ENCODE data around the gene R3HDM4. TPM values are rescaled to one million over a fixed set of nuclear protein-coding genes. Genes with fewer than 3 reads are reported as not detected.

R3HDM4 gene
- total RNA-seq, 1 donor from 2014 or later, result 35.8 TPM

DNA sequence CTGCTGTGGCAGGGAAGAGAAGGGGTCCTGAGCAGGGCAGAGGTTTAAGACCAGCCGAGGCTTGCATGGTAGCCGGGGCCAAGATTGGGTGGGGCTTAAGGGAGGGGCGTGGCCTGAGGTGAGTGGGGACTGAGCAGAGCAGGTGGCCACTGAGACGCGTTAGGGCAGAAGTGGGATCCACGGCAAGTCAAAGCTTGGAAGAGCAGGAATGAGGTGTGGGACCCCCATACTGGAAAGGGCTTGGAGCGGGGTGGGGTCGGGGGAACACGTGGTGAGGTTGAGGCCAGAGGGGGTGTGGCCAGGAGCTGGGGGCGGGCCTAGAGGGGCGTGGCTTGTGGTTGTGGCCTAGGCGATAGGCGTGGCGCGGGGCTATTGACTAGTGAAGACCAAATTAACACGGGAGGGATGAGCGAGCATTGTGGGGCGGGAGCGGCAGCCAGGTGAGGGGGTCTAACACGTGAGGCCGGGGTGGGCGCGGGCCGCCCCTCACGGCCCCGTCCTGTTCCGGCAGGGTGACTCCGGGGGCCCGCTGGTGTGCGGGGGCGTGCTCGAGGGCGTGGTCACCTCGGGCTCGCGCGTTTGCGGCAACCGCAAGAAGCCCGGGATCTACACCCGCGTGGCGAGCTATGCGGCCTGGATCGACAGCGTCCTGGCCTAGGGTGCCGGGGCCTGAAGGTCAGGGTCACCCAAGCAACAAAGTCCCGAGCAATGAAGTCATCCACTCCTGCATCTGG lies 50.3 kb downstream of the R3HDM4 start:
- Histone ChIP-seq H3K27me3 (ENCODE audit: control insufficient read depth, insufficient read depth, low read length) (no peaks in the 10 kb centered on the region), H3K4me3 (ENCODE audit: low read depth, low read length) (peak overlapping the region; percentile 2), H3K36me3 (ENCODE audit: control insufficient read depth, insufficient read depth, low read length) (peaks cover 2% of the 10 kb centered on the region)
- DNase-seq (ENCODE audit: low read depth) (peak; percentile 62), FAIRE-seq (no peak)
- TF ChIP-seq, protein P1, sequence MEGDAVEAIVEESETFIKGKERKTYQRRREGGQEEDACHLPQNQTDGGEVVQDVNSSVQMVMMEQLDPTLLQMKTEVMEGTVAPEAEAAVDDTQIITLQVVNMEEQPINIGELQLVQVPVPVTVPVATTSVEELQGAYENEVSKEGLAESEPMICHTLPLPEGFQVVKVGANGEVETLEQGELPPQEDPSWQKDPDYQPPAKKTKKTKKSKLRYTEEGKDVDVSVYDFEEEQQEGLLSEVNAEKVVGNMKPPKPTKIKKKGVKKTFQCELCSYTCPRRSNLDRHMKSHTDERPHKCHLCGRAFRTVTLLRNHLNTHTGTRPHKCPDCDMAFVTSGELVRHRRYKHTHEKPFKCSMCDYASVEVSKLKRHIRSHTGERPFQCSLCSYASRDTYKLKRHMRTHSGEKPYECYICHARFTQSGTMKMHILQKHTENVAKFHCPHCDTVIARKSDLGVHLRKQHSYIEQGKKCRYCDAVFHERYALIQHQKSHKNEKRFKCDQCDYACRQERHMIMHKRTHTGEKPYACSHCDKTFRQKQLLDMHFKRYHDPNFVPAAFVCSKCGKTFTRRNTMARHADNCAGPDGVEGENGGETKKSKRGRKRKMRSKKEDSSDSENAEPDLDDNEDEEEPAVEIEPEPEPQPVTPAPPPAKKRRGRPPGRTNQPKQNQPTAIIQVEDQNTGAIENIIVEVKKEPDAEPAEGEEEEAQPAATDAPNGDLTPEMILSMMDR (IDR thresholded peaks at IDR 0.05; ENCODE audit: insufficient read depth, low read length, severe bottlenecking), result no peak

DNA sequence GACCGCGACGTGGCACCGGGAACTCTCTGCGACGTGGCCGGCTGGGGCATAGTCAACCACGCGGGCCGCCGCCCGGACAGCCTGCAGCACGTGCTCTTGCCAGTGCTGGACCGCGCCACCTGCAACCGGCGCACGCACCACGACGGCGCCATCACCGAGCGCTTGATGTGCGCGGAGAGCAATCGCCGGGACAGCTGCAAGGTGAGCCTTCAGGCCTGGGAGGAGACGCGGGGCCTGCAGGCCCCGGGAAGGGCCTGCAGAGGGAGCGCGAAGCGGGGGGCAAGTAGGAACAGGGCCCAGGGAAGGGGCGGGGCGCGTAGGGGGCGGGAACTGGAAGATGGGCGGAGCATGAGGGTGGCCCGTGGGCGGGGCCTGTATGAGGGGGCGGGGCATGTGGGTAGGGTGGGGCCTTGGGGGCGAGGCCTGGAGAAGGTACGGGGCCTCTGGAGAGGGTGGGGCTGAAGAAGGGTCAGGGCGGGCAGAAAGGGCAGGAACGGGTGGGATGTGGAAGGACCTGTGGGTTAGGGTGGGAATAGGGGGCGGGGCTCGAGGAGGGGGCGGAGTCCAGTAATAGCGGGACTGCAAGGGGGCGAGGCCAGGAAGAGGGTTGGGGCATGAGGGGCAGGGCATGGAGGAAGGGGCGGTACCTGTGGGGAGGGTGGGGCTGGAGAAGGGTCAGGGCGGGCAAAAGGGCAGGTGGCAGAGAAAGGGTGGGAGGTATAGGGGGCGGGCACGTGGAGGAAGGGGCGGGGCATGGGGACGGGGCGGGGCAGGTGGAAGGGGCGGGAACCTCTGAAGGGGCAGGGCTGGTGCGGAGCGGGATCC lies 51.1 kb downstream of the R3HDM4 start:
- DNase-seq (ENCODE audit: low read depth), result peak; percentile 48
- TF ChIP-seq, protein P1 (IDR thresholded peaks at IDR 0.05; ENCODE audit: insufficient read depth, low read length, severe bottlenecking), result peak; percentile 38
- Histone ChIP-seq H3K27me3 (ENCODE audit: control insufficient read depth, insufficient read depth, low read length) (no peaks in the 10 kb centered on the region), H3K36me3 (ENCODE audit: control insufficient read depth, insufficient read depth, low read length) (no peaks in the 10 kb centered on the region), H3K4me3 (ENCODE audit: low read depth, low read length) (no peak overlapping the region)
- FAIRE-seq, result no peak

DNA sequence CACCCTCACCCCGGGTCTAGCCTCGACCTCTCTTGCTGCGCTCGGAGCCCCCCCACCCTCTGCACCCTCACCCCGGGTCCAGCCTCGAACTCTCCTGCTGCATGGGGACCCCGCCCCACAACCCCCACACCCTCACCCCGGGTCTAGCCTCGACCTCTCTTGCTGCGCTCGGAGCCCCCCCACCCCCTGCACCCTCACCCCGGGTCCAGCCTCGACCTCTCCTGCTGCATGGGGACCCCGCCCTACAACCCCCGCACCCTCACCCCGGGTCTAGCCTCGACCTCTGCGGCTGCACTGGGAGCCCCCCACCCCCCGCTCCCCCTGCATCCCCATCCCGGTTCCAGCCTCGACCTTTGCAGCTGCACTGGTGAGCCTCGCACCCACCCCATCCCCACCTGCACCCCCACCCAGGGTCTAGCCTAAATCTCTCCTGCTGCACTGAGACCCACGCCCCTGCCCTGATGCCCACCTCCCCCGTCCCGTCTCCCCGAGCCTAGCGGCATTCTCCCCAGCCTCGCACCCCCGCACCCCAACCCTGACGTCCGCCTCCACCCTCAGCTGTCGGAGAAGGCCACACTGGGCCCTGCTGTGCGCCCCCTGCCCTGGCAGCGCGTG lies 51.8 kb downstream of the R3HDM4 start:
- no peak overlapping the region for H3K4me3 ChIP-seq (ENCODE audit: low read depth, low read length)

DNA sequence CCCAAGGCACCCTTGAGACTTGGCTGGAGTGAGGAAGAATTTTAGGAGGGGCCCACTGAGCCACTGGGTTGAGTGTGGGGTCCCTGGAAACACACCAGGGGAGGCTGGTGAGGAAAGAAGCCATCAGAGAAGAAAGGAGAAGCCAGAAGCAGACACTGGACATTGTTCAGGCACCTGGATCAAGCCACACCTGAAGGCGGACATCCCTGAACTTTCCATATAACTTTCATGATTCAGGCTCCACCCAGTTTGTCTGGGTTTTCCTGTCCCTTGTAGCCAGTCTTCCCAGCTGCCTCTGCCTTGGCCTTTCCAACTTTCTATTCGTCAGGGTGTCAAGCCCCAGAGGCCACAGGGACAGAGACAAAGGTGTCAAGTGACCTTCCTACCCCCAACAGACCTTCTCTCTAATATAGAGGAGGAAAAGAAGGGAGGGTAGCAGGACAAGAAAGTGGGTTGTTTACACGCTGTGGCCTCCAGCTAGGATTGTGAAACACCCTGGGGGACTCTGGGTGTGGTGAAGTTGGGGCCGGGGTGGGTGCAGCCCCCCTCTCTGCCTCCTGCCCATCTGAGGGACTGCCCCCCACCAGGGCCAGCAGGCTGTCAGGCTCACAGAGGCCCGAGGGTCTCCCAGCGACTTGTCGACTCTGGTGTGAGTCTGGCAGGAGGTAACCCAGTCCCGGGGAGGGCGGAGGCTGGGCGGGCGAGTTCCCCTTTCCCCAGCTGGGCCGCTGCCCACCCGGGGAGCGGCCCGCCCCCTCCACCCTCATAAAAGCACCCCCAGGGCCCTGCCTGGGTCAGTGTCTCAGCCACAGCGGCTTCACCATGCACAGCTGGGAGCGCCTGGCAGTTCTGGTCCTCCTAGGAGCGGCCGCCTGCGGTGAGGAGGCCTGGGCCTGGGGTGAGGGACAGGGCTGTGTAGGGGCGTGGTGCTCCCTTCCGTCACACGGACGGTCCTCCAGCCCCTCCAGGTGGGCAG lies 53.9 kb downstream of the R3HDM4 start, which contains the start of gene CFD:
TSS of gene CFD (plus strand) at position 797 of the 976 bp plus-strand sequence. CDS start at position 823, 26 bp downstream.
- Histone ChIP-seq H3K27me3 (ENCODE audit: control insufficient read depth, insufficient read depth, low read length) (no peaks in the 10 kb centered on the region), H3K4me3 (ENCODE audit: low read depth, low read length) (peak within 1 kb of the TSS; percentile 36), H3K36me3 (ENCODE audit: control insufficient read depth, insufficient read depth, low read length) (no peaks in the 10 kb centered on the region)
- TF ChIP-seq, protein P1 (IDR thresholded peaks at IDR 0.05; ENCODE audit: insufficient read depth, low read length, severe bottlenecking), result no peak
- FAIRE-seq (no peak), DNase-seq (ENCODE audit: low read depth) (no peak)

More for the DNA sequence above, 51.8 kb downstream of the R3HDM4 start:
- no peak for FAIRE-seq
- H3K36me3 ChIP-seq (ENCODE audit: control insufficient read depth, insufficient read depth, low read length), result no peaks in the 10 kb centered on the region
- DNase-seq (ENCODE audit: low read depth), result no peak
- TF ChIP-seq, protein P1 (IDR thresholded peaks at IDR 0.05; ENCODE audit: insufficient read depth, low read length, severe bottlenecking), result no peak
- no peaks in the 10 kb centered on the region for H3K27me3 ChIP-seq (ENCODE audit: control insufficient read depth, insufficient read depth, low read length)

DNA sequence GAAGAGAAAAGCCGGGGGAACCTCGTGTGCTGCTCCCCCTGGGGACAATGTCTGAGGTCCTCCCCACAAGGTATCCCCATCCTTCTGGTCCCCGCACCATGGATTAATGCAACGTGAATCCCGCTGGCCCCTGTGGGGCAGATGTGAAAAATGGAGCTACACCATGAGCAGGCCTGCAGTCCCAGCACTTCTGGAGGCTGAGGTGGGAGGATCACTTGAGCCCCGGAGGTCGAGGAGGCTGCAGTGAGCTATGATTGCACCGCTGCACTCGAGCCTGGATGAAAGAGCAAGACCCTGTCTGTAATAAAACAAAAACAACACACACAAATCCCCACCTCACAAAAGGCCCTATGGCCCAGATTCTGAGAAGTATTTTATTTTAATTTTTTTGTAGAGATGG lies 54.7 kb downstream of the R3HDM4 start:
- FAIRE-seq (no peak), DNase-seq (ENCODE audit: low read depth) (no peak)
- no peaks in the 10 kb centered on the region for H3K27me3 ChIP-seq (ENCODE audit: control insufficient read depth, insufficient read depth, low read length)
- no peaks in the 10 kb centered on the region for H3K36me3 ChIP-seq (ENCODE audit: control insufficient read depth, insufficient read depth, low read length)
- H3K4me3 ChIP-seq (ENCODE audit: low read depth, low read length), result no peak overlapping the region
- TF ChIP-seq, protein P1 (IDR thresholded peaks at IDR 0.05; ENCODE audit: insufficient read depth, low read length, severe bottlenecking), result no peak
